Left lobe of liver (tissue), 2 donors: ENCODE results near the gene OR1F1. TPM values are rescaled to one million over a fixed set of nuclear protein-coding genes. Genes with fewer than 3 reads are reported as not detected.
A peak's percentile ranks its signal among the peaks of the same experiment; 100 is the strongest.
"Not testable (repeated sequence)": the region's sequence is repeated elsewhere in the genome, so short reads cannot be mapped to it uniquely, and the experiment has no call there.

Experiments used
- ATAC-seq: fragments of 200-7000 bp; cut with Tn5 transposase; one replicate; pipeline ENCODE4 v1.9.1; 2020; ENCODE audit warnings: mild to moderate bottlenecking, moderate library complexity
- DNase-seq: peaks from one replicate; pipeline ENCODE4 v3.0.0-alpha.2; 2020; ENCODE audit warnings: low spot score
- total RNA-seq: library from RNA; stranded (reverse); gene quantifications from one replicate; pipeline ENCODE4 v1.2.1, GENCODE V29; 2021
- donor health status: DM: no; HTN: no; CAD: no; lungs with moderate emphysema.
- donor health status: DM: no; HTN: yes; CAD: no.

Gene OR1F1
- total RNA-seq, 1 donor from 2014 or later = not detected

DNA sequence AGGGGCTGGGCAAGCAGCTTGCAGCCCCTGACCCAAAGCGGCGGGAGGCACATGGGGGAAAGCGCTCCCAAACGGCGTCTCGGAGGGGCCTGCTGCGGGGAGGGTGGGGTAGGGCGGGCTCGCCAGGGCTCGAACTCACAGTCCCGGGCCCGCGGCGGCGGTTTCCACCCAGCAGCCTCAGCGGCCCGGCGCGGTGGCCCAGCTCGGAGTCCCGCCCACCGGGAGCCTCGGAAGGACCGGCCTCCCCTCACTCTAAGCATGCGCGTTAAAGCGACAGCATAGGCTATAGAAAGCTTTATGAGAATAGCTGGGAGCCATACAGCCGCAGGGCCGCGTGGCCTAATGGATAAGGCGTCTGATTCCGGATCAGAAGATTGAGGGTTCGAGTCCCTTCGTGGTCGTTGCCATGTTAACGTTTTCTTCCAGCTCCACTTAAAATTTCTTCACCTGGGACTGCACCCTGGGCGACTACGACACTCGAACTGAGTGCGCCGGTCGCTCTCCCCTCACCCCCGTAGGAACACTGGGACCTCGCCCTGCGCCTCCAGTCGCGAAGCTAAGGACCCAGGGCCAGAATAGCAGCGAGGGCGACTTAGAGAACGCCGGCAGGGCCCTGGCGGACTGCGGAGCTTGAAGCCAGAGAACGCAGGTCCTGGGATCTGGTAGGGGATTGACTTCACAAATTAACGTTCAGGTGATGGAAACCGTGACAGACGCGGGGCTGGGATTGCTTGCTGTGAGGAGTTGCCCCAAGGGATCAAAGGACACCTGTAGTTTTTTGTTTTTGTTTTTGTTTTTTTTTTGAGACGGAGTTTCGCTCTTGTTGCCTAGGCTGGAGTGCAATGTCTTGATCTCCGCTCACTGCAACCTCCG, 37.4 kb upstream of the OR1F1 start:
- DNase-seq (peak; percentile 96), ATAC-seq (peak; percentile 91)

DNA sequence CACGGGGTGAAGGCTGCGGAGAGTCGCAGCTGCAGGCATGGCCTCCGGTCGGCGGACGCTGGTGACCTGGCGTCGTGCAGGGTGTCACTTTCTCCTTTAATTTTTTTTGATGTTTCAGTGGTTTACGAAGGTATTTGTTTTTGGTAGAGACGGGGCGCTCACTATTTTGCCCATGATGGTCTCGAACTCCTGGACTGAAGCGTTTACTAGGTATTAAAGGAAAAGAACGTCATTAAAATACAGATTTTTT, 36.1 kb upstream of the OR1F1 start:
- no peak for DNase-seq
- ATAC-seq = no peak

DNA sequence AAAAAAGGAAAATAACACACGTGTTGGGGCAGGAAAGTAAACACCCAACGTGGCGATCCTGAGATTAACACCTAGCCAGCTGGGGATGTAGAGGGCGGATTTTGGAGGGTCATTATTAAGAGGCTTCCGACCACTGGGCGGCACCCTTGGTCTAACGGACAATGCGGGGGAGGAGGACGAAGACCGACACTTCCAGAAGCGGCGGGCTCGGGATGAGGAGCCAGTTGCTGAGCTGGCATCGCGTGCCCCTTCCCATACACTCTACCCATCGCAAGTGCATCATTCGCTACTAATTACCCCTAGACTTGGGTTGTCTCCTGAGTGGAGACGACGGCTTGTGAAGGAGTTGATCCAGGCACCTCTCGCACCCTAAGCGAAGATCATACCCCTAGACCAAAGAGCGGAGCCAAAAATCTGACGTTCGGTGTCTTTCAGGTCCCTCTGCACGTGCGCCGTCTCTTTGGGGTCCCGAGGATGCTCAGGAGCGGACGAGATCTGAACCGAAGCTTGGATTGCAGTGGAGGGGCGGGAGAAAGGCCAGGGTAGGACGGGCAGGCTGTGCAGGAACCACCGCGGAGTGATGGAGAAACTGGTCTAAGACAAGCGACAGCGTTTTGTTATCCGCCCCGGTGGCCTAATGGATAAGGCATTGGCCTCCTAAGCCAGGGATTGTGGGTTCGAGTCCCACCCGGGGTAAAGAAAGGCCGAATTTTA, 35.6 kb upstream of the OR1F1 start:
- peak; percentile 30 for ATAC-seq

DNA sequence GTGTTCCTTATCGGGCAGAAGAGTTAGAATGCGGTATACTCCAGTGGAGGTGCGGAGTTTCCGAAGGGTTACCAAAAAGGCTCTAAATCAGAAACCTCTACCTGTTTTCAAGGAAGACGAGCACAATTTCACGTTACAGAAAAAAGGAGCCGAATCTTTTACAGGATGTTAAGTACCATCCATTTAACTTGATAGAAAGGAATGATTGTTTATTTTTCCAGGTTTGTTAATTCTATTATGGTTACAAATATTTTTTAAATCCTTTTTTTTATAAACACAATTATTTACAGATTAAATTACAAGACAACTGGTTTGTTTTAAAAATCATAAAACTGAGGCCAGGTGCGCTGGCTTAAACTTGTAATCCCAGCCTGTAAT, 35.0 kb upstream of the OR1F1 start:
- ATAC-seq = no peak

More for the DNA sequence above, 35.6 kb upstream of the OR1F1 start:
- peak; percentile 84 for DNase-seq

DNA sequence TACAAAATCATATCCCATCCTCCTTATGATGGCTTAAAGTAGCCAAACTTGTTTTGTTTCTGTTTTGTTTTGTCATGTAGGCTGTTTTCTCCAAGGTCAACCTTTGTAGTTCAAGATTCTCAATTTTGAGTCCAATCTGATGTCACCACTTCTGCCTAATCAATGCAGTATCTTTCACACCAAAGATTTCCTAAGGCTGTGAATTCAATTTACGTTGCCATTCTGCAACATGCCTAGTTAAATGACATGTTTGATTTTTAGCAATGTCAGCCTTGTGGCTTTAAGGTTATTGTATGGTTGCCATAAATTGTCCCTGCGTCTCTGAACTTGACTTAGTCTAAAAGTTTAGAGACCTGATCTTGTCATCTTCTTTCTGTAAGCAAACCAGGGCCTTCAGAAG, 32.8 kb upstream of the OR1F1 start:
- ATAC-seq (no peak), DNase-seq (no peak)

More for the DNA sequence above, 35.0 kb upstream of the OR1F1 start:
- no peak for DNase-seq

DNA sequence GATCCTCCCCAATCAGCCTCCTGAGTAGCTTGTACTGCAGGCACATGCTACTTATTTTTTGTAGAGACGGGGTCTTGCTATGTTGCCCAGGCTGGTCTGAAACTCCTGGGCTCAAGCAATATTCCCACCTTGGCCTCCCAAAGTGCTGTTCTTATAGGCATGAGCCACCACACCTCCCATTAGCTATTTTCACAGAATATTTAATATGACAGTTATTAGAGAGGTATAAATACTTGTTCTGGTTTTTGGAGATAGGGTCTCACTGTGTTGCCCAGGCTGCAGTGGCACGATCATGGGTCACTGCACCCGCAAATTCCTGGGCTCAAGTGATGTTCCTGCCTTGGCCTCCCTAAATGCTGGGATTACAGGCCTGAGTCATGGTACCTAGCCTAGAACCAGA, 32.0 kb upstream of the OR1F1 start:
- DNase-seq = no peak

DNA sequence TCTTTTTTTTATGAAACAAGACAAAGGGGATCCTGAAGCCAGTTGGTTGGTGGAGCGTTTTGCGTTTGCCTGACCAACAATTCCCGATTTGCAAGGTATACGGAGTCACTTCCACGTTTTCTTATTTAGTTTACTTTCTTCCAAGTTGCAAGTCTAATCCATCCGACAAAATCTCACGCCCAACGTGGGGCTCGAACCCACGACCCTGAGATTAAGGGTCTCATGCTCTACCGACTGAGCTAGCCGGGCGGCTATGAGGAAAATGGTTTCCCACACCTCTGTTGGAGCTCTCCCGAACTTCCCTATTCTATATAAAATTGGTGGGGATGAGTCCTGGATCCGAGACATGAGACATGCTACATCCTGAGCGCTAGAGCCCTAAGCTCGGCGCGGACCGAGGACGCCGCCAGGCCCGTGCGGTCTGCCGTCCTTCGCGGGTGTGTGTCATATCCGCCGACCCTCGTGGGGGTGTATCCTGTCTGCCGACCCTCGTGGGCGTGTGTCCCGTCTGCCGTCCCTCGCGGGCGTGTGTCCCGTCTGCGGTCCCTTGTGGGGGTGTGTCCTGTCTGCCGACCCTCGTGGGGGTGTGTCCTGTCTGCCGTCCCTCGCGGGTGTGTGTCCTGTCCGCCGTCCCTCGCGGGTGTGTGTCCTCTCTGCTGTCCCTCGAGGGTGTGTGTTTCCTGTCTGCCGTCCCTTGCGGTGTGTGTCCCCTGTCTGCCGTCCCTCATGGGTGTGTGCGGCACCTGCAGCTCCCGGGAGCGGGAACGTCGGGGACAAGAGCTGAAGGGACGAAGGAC, 30.6 kb upstream of the OR1F1 start:
- DNase-seq (peak; percentile 61), ATAC-seq (peak; percentile 19)

More for the DNA sequence above, 32.0 kb upstream of the OR1F1 start:
- ATAC-seq = no peak

DNA sequence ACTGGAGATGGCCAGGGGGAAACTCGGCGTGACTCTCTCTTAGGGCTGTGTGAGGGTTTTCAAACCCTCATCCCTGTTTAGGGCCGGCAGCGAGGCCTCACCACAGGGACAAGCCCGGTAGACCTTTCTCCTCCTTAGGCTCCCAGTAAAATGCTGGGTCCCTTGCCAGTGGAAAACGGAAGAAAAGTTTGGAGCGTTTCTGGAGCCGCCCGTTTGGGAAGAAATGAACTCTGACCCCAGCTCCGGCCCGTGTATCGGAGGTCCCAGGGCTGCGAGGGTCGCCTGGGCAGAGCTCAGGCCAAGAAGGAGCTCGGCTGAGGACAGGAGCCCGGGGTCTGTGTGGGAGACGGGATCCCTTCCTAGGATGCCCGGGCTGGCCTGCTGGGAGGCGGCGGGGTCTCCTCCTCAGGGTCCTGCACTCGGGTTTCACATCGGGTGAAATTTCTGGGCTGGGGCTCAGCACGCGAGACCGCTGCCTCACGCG, 29.9 kb upstream of the OR1F1 start:
- ATAC-seq (peak; percentile 49), DNase-seq (no peak)

DNA sequence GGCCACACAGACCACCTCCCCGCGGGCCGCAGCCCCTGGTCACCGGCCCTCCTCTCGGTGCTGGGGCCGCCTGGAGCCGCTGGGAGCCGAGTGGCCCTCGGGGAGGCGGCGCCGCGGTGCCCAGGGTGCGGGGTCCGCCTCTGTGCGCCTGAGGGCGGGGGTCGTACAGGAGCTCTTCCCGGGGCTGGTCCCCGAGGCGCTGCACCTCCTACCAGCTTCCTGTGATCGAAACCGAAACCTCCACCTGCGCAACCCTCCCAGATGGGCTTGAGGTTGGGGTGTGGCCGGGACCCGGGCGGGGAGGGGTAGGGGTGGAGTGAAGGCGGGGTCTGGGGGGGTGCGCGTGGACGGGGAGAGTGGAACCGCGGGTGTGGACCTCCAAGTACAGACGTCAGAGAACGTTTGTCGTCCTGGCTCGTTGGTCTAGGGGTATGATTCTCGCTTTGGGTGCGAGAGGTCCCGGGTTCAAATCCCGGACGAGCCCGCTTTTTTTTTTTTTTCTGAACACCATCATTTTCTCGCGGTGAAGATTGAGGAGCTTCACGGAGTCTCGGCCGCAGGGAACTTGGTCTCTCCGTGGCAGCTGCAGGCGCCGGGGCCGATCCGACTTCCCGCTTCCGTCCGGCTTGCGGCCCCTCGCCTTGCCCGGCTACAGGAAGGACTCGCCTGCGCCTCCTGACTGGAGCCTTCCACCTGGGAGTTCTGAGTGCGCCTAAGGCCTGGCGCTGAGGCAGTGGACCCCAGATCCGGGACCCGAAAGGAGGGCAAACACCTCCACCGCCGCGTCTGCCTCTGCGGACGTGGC, 29.3 kb upstream of the OR1F1 start:
- ATAC-seq (peak; percentile 95), DNase-seq (peak; percentile 93)

DNA sequence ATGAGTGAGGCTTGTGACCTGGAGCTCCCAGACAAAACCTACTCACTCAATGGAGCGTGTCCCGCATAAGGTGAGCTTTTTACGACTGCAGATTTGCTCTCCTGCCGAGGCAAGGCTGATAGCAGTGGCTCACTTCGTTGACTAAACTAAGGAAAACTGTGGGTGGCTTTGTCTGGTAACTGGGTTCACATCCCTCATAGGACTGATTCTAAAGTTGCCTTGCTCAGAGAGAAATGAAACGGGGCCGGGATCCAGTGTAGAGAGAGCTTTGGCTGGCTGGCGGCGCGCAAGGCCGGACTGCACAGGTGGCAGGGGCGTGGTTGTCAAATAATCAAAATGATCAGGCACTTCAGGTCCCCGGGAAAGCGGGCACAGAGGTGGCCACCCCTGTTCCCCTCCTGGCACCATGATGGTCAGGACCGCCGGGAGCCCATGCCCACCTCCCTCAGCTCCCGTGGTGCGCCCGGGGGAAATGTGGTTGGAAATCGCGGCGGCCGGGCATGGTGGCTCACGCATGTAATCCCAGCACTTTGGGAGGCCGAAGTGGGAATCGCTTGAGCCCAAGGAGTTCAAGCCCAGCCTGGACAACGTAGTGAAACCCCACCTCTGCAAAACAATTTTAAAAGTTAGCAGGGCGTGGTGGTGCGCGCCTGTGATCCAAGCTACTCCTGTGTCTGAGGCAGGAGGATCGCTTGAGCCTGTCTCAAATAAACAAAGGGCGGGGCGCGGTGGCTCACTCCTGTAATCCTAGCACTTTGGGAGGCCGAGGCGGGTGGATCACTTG, 26.6 kb upstream of the OR1F1 start:
- DNase-seq (no peak), ATAC-seq (no peak)

DNA sequence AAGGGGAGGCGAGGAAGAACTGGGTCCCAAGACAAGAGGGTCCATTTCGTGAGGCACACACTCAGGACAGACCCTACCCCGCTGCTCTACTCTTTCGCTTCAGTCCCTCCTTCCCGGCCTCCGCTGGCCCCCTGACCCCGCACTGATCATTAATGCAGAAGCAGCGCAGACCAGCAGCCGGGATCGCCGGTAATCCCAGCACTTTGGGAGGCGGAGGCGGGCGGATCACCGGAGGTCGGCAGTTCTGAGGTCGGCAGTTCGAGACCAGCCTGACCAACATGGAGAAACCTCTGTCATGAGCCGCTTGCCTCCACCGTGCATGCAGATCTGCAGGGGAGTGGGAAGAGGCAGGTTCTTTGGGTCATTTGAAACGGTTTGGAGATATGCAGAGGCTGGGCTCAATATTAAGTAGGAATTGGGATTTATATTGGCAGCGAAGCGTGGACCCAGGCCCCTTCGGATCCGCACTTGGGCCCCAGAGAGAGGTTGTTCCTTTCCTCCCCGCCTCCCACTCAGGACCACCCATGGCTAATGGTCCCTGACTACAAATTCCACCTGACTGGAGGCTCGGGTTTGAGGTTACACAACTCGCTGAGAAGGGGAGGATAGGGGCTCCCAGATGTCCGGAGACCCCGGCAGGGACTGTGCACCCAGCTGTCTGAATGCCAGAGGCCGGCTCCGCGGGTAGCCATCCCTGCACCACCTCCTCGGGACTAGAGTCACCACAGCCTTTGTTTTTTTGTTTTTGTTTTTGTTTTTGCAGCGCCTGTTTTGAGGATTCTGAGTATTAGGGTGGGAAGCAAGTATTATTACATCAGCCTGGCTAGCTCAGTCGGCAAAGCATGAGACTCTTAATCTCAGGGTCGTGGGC, 23.6 kb upstream of the OR1F1 start:
- no peak for DNase-seq
- no peak for ATAC-seq

DNA sequence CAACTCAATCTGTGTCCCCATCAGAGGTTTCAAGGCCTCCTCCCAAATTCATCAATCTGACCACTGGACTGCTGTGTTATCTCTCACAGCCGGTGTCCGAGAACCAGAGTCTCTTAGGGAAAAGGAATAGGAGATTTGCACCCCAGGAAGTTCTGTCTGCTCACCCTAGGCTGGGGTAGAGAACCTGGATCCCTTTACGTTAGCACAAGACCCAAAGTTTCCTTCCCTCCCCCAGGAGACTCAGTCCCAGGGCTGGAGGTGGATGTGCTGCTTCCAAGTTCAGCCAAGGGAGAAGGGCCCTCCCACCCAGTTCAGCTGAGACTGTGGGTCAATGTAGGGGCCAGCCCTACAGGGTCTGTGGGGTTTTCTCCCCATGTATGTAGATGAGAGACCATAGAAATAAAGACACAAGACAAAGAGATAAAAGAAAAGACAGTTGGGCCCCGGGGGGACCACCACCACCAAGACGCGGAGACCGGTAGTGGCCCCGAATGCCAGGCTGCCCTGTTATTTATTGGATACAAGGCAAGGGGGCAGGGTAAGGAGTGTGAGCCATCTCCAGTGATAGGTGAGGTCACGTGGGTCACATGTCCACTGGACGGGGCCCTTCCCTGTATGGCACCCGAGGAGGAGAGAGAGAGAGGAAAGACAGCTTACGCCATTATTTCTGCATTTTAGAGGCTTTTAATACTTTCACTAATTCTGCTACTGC, 22.7 kb upstream of the OR1F1 start:
- DNase-seq = no peak
- ATAC-seq = peak; percentile 11

DNA sequence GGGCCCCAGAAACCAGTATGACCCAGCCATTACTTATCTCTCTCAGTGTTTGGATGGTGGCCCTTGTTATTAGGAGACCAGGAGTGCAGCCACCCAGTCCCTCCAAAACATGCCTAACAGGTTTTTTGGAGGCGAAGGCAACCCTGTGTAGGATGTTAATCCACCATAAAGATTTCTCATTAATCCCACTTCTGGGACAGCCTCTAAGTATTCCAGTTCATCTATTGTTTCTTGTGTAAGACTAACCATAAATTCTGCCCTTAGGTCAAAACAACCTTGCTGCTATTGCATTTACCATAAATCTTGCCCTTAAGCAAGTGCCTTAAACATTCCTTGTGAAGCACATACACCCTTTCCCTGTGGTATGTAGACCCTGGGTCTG, 21.5 kb upstream of the OR1F1 start:
- DNase-seq (no peak), ATAC-seq (no peak)

DNA sequence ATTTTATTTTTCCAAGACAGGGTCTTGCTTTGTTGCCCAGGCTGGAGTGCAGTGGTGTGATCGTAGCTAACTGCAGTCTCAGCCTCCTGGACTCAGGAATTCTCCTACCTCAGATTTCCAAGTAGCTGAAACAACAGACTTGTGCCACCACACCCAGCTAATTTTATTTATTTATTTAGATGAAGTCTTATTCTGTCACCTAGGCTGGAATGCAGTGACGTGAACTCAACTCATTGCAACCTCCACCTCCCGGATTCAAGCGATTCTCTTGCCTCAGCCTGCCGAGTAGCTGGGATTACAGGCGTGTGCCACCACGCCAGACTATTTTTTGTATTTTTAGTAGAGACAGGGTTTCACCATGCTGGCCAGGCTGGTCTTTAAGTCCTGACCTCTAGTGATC, 19.3 kb upstream of the OR1F1 start:
- not testable (repeated sequence) for DNase-seq, ATAC-seq

DNA sequence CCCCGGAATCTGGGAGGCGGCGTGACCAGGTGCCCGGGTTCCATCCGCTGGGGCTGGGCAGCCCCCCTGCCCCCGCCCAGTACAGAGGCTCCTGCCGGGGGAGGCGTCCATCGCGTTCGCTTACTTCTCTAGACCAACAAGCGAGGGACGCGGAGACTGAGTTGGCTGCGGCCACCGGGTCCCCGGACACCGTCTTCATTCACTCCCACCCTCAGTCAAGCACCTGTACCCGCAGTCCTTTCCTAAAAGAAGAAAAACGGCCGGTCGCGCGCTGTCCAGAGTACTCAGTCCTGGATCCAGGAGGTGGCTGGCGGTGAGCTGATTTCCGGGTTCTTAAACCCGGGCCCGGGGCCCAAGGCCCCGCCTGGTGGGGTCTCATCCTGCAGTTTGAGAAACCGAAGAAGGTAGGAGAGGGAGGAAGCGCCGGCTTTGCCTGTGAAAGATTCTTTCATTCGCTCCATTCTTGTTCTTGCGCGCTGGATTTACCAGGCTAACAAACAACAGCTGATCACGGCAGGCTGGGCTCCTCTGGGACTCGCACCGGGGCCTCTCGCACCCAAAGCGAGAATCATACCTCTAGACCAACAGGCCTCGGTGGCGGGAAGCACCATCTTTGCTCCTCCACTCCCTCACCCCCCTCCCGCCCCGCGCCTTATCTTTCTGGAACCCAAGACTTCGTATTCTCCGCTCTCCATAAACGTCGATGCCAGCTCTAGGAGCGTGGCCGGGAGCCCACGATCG, 17.4 kb upstream of the OR1F1 start:
- no peak for DNase-seq
- no peak for ATAC-seq

DNA sequence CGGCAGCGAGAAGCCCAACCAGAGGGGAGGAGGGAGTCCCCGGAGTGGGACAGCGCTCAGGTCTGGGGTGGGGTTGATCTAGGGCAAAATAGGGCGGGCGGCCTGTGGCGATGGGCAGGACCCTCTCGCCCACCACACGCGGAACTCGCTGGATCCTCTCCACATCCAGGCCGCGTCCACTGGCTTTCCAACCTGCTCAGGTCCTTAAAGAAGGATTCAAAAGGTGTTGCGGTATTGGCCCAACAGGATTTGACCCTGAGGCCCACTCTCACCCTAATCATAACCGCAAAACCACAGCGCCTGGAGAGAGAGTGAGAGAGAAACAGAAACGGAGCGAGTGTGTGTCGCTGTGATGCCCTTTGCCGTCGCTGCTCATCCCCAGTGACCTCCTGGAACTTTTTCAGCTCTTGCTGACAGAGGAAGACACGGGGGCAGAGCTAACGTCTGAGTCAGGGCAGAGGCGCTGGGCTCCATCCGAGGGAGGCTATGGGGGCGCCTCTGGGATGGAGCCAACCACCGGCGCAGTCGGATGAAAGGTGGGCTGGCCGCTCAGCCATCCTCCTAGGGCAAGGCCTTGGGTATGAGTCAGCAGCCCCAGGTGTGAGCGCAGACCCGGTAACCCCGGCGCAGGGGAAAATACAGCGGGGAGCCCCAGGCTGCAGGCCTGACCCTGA, 16.7 kb upstream of the OR1F1 start:
- ATAC-seq = peak; percentile 16
- no peak for DNase-seq
